ENCODE measurements around the gene ZNF527.
"Not testable (repeated sequence)": the region's sequence is repeated elsewhere in the genome, so short reads cannot be mapped to it uniquely, and the experiment has no call there.

The ZNF527 gene

GRCh38 chr19:37370880-37371661 is at the start of gene ZNF527:
Gene ZNF527, plus strand, starts transcription at chr19:37371099. Its CDS starts 3,100 bp downstream, at chr19:37374199.
- peak; percentile 97 for DNase-seq

- no peak for DNase-seq
Measured at GRCh38 chr19:37329686-37330085, 41.2 kb upstream of the ZNF527 start.

DNA sequence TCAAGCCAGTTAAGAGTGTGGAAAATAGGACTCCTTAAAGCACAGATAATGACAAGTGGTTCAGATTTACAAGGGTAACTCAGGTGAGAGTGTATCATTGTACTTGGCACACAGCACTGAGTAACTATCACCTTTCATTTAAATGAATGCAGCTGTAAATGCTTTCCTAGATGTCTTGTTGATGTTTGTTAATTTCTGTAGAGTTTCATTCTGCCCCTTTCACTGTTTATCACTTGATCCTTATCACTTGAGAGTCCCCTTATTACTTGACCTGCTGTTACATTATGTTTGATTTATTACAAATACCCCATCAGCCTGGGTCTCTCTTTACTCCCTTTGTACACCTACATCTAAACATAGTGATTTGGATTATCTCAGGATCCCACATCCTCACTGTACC is 38.1 kb upstream of the ZNF527 start:
- DNase-seq = no peak

DNA sequence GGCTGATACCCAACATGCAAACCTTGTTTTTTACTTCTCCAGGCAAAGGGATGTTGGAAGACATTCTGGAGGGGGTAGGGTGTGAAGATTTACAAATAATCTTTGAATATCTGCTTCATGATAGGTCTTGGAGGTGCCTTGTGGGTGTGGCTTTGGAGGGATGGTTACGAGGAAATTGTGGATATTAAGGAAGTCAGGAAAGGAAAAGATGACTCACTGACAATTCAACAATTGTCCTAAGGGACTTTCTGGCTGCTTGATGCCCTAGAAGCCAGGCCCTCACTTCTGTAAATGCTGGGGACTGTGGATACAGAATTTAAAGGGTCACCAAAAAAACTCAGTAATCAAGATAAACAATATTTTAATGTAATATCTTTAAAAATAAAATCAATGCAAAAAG is 37.4 kb upstream of the ZNF527 start:
- no peak for DNase-seq

GRCh38 chr19:37334179-37335071 is 36.5 kb upstream of the ZNF527 start:
- DNase-seq = peak; percentile 88

GRCh38 chr19:37342753-37343152 is 28.1 kb upstream of the ZNF527 start:
- DNase-seq = no peak

- DNase-seq = no peak
Measured at GRCh38 chr19:37346091-37346490, 24.8 kb upstream of the ZNF527 start.

DNA sequence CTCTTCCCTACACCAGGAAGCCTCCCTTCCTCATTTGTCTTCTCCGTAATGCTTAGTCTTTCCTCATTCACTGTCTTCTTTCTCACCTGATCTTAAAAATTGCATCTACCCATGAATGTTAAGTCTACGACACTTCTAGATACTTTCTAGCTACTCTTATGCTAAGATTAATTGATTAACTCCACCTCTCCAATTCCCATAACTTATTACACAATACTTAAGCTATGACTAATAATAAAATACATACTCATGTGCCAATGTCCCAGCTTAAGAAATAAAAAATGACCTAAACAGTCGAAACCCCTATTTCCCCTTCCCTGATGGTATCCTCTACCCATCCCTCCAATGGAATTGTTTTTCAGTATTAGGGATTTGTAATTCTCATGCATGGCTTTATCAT is 22.8 kb upstream of the ZNF527 start:
- DNase-seq = no peak

- no peak for DNase-seq
Measured at GRCh38 chr19:37353968-37354367, 16.9 kb upstream of the ZNF527 start.

DNA sequence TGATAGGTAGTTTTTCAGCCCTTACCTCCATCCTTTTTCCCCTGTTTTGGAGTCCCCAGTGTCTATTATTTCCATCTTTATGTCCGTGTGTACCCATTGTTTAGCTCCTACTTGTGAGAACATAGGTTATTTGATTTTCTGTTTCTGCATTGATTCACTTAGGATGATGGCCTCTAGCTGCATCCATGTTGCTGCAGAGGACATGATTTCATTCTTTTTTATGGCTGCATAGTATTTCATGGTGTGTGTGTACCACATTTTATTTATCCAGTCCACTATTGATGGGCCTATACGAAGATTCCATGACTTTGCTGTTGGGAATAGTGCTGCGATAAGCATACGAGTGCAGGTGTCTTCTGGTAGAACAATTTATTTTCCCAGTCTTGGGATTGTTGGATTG is 15.0 kb upstream of the ZNF527 start:
- DNase-seq = no peak

DNA sequence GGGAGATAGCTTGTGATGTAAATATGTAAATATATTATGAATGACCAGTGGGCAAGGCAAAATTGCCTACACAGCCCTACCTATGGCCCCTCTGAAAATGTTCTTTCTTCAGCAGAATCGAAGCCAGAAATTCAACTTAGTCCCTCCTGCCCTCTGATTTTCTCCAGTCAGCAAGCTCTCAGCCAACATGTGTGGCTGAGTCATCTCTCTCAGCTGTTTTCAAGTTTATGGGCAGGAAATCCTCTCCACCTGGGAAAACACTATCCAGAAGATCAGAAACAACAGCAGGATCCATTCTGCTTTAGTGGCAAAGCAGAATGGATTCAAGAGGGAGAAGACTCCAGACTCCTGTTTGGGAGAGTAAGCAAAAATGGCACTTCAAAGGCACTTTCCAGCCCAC is 8.9 kb upstream of the ZNF527 start:
- no peak for DNase-seq

DNA sequence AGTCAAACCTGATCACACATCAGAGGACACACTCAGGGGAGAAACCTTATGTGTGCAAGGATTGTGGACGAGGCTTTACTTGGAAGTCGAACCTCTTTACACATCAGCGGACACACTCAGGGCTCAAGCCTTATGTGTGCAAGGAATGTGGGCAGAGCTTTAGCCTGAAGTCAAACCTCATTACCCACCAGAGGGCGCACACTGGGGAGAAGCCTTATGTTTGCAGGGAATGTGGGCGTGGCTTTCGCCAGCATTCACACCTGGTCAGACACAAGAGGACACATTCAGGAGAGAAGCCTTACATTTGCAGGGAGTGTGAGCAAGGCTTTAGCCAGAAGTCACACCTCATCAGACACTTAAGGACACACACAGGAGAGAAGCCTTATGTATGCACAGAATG is 8.2 kb upstream of the ZNF527 start:
- no peak for DNase-seq

GRCh38 chr19:37370386-37370879 is 466 bp upstream of the ZNF527 start:
- DNase-seq = peak; percentile 50

DNA sequence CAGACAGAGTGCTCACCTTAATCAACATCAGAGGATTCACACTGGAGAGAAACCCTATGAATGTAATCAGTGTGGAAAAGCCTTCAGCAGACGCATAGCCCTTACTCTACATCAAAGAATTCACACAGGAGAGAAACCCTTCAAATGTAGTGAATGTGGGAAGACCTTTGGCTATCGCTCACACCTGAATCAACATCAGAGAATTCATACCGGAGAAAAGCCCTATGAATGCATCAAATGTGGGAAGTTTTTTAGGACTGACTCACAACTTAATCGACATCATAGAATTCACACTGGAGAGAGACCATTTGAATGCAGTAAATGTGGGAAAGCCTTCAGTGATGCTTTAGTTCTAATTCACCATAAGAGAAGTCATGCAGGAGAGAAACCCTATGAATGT is 18.3 kb downstream of the ZNF527 start:
- no peak for DNase-seq

DNA sequence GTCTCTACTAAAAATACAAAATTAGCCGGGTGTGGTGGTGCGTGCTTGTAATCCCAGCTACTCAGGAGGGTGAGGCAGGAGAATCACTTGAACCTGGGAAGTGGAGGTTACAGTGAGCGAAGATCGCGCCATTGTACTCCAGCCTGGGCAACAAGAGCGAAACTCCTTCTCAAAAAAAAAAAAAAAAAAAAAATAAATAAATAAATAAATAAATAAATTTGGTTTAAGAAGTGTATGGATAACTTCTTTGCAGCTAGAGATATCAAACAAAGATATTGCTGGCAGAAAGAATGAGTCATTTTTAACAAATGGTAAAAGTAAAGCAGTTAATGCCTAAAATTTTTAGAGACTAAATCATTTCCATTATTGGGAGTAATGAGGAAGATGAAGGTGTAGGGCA is 20.5 kb downstream of the ZNF527 start:
- DNase-seq = not testable (repeated sequence)

DNA sequence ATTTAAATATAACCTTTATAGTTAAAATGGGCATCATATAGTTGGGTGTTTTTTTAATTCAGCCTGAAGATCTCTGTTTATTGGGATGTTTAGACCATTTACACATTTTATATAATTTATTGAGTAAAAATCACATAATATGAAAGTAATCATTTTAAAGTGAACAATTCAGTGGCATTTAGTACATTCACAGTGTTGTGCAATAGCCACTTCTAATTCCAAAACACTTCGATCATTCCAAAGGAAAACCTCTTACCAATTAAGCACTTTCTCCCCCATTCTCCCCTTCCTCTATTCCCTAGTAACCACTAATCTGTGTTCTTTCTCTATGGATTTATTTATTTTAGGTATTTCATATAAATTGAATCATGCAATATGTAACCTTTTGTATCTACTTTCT is 30.2 kb downstream of the ZNF527 start:
- no peak for DNase-seq

DNA sequence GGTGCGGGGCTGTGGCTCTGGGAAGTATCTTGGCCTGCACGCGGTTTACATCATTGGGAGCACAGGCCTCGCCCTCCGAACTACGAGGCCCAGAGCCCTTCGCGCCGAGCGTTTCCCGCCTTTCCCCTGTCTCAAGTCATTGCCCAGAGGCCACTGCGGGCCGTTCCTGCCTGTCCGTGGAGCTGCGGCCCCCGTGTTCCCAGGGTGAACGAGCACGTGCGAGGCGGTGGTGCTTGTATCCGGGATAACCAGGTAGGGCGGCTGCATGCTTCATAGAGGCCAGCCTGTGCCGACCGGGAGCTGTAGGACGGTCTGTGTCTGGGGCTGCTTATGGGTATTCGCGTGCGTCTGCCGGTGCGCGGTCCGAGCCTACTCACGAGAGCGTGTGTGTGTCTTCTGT is 32.5 kb downstream of the ZNF527 start:
- no peak for DNase-seq

GRCh38 chr19:37406140-37406846 is 35.4 kb downstream of the ZNF527 start:
- DNase-seq = not testable (repeated sequence)

DNA sequence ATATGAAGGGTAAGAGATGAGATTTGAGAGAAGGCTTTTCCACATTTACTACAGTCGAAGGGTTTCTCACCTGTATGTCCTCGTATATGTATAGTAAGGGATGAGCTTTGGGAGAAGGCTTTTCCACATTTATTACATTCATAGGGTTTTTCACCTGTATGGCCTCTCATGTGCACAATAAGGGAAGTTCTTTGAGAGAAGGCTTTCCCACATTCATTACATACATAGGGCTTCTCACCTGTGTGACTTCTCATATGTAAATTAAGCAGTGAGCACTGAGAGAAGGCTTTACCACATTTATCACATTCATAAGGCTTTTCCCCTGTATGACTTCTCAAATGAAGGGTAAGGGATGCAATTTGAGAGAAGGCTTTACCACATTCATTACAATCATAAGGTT is 41.8 kb downstream of the ZNF527 start:
- DNase-seq = no peak

DNA sequence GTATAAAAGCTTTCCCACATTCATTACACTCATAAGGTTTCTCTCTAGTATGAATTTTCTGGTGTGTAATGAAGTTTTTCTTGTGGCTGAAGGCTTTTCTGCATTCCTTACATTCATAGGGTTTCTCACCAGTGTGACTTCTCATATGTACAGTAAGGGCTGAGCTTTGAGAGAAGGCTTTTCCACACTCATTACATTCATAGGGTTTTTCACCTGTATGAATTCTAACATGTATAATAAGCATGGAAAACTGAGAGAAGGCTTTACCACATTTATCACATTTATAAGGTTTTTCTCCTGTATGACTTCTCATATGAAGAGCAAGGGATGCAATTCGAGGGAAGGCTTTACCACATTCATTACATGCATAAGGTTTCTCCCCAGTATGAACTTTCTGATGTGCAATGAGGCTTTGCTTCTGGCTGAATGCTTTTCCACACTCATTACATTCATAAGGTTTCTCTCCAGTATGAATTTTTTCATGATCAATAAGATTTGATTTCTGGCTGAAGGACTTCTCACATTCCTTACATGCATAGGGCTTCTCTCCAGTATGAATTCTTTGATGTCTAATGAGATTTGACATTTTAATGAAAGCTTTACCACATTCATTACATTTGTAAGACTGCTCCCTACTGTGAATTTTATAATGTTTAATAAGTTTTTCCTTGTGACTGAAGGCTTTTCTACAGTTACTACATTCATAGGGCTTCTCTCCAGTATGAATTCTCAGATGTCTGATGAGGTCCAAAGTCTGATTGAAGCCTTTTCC is 42.6 kb downstream of the ZNF527 start:
- no peak for DNase-seq
